H9 (cell line): ENCODE data around the gene ADGRL3. TPM values are rescaled to one million over a fixed set of nuclear protein-coding genes. Genes with fewer than 3 reads are reported as not detected.

Experiments
- DNase-seq: peaks from one replicate; pipeline ENCODE4 v3.0.0-alpha.2; 2017
- H2AFZ ChIP-seq: one replicate; pipeline ENCODE4 v1.6.1; 2013; ENCODE audit warnings: mild to moderate bottlenecking, low read length, control low read depth, moderate library complexity
- H2AK5ac ChIP-seq: 2 replicates; pipeline ENCODE4 v1.6.1; 2013; ENCODE audit warnings: low read length, control low read depth, mixed read lengths; ENCODE audit not compliant: insufficient read length
- H2BK120ac ChIP-seq: one replicate; pipeline ENCODE4 v1.6.1; 2013; ENCODE audit warnings: low read depth, mild to moderate bottlenecking, low read length, control low read depth, inconsistent platforms; ENCODE audit not compliant: poor library complexity, severe bottlenecking
- H2BK12ac ChIP-seq: 2 replicates; pipeline ENCODE4 v1.6.1; 2013; ENCODE audit warnings: low read length, control low read depth, mixed read lengths, low read depth; ENCODE audit not compliant: insufficient read length
- H2BK15ac ChIP-seq: 2 replicates; pipeline ENCODE4 v1.6.1; 2013; ENCODE audit warnings: low read depth, low read length, control low read depth
- H2BK20ac ChIP-seq: one replicate; pipeline ENCODE4 v1.6.1; 2013; ENCODE audit warnings: low read depth, mild to moderate bottlenecking, low read length, control low read depth, inconsistent platforms; ENCODE audit not compliant: poor library complexity, severe bottlenecking
- H2BK5ac ChIP-seq: 2 replicates; pipeline ENCODE4 v1.6.1; 2013; ENCODE audit warnings: low read length, control low read depth, mixed read lengths; ENCODE audit not compliant: insufficient read length
- H3K14ac ChIP-seq: 2 replicates; pipeline ENCODE4 v1.6.1; 2013; ENCODE audit warnings: low read length, control low read depth; ENCODE audit not compliant: insufficient read depth
- H3K18ac ChIP-seq: 2 replicates; pipeline ENCODE4 v1.6.1; 2013; ENCODE audit warnings: low read depth, mild to moderate bottlenecking, mixed read lengths, low read length, control low read depth; ENCODE audit not compliant: insufficient read length
- H3K23ac ChIP-seq: 2 replicates; pipeline ENCODE4 v1.6.1; 2013; ENCODE audit warnings: low read length, control low read depth, mixed read lengths, low read depth; ENCODE audit not compliant: insufficient read length
- H3K23me2 ChIP-seq: 2 replicates; pipeline ENCODE4 v1.6.1; 2013; ENCODE audit warnings: low read depth, mild to moderate bottlenecking, mixed read lengths, low read length, control low read depth; ENCODE audit not compliant: insufficient read length, poor library complexity, severe bottlenecking
- H3K27ac ChIP-seq: 2 replicates; pipeline ENCODE4 v1.5.1; 2013; ENCODE audit warnings: low read length, control low read depth, mixed read lengths, low read depth; ENCODE audit not compliant: insufficient read length
- H3K27me3 ChIP-seq: 2 replicates; pipeline ENCODE4 v1.6.1; 2013; ENCODE audit warnings: low read length, control low read depth, inconsistent platforms; ENCODE audit not compliant: insufficient read depth
- H3K4ac ChIP-seq: 2 replicates; pipeline ENCODE4 v1.6.1; 2013; ENCODE audit warnings: low read depth, mild to moderate bottlenecking, control low read depth, inconsistent platforms, low read length, moderate library complexity
- H3K4me1 ChIP-seq: 2 replicates; pipeline ENCODE4 v1.6.1; 2013; ENCODE audit warnings: low read length, control low read depth, inconsistent platforms; ENCODE audit not compliant: insufficient read depth
- H3K4me2 ChIP-seq: 2 replicates; pipeline ENCODE4 v1.6.1; 2013; ENCODE audit warnings: low read length, control low read depth, mixed read lengths; ENCODE audit not compliant: insufficient read length, insufficient read depth
- H3K56ac ChIP-seq: 2 replicates; pipeline ENCODE4 v1.6.1; 2013; ENCODE audit warnings: low read depth, mild to moderate bottlenecking, mixed read lengths, low read length, control low read depth; ENCODE audit not compliant: insufficient read length
- H3K79me1 ChIP-seq: 2 replicates; pipeline ENCODE4 v1.6.1; 2013; ENCODE audit warnings: low read depth, mild to moderate bottlenecking, moderate library complexity, low read length, control low read depth, inconsistent platforms; ENCODE audit not compliant: insufficient read depth, poor library complexity, severe bottlenecking
- H3K79me2 ChIP-seq: 2 replicates; pipeline ENCODE4 v1.6.1; 2013; ENCODE audit warnings: low read length, control low read depth, inconsistent platforms; ENCODE audit not compliant: insufficient read depth
- H3K9ac ChIP-seq: 2 replicates; pipeline ENCODE4 v1.6.1; 2013; ENCODE audit warnings: low read length, control low read depth, mixed read lengths; ENCODE audit not compliant: insufficient read length; ENCODE audit errors: extremely low read depth
- H3K9me3 ChIP-seq: one replicate; pipeline ENCODE4 v1.6.1; 2013; ENCODE audit warnings: low read depth, low read length, inconsistent platforms; ENCODE audit not compliant: control insufficient read depth
- H3T11ph ChIP-seq: one replicate; pipeline ENCODE4 v1.6.1; 2013; ENCODE audit warnings: mild to moderate bottlenecking, low read length, control low read depth, inconsistent platforms
- H4K20me1 ChIP-seq: one replicate; pipeline ENCODE4 v1.6.1; 2013; ENCODE audit not compliant: control insufficient read depth, insufficient read length, insufficient read depth
- H4K5ac ChIP-seq: 2 replicates; pipeline ENCODE4 v1.6.1; 2013; ENCODE audit warnings: low read depth, mild to moderate bottlenecking, mixed read lengths, low read length, control low read depth; ENCODE audit not compliant: insufficient read length
- H4K8ac ChIP-seq: replicated peaks from 2 replicates; pipeline ENCODE4 v1.6.1; 2013; ENCODE audit warnings: low read length, control low read depth, mixed read lengths, low read depth; ENCODE audit not compliant: insufficient read length
- H4K91ac ChIP-seq: 2 replicates; pipeline ENCODE4 v1.6.1; 2013; ENCODE audit warnings: low read depth, mild to moderate bottlenecking, moderate library complexity, mixed read lengths, low read length, control low read depth; ENCODE audit not compliant: insufficient read length
- H3K27ac Mint-ChIP-seq, 3 experiments: 2 replicates in 2 of 3; 3 replicates in 1 of 3; pipeline ENCODE4 v1.8.0; 2020 to 2021; ENCODE audit warnings: mixed read lengths in 3 of 3, mild to moderate bottlenecking in 1 of 3, moderate library complexity in 1 of 3
- H3K27me3 Mint-ChIP-seq: 2 replicates; pipeline ENCODE4 v1.8.0; 2021; ENCODE audit warnings: low read depth, mild to moderate bottlenecking, moderate library complexity, mixed read lengths
- H3K36me3 Mint-ChIP-seq, 3 experiments: 2 replicates in 2 of 3; 3 replicates in 1 of 3; pipeline ENCODE4 v1.8.0; 2020 to 2021; ENCODE audit warnings: low read depth in 3 of 3, mixed read lengths in 3 of 3; ENCODE audit not compliant: insufficient read depth in 1 of 3
- H3K4me1 Mint-ChIP-seq, 2 experiments: 2 replicates each; pipeline ENCODE4 v1.8.0; 2020; ENCODE audit warnings: mixed read lengths in 2 of 2
- H3K4me3 Mint-ChIP-seq, 2 experiments: 2 replicates in 1 of 2; 3 replicates in 1 of 2; pipeline ENCODE4 v1.8.0; 2020 to 2021; ENCODE audit warnings: mild to moderate bottlenecking in 2 of 2, mixed read lengths in 2 of 2, moderate library complexity in 1 of 2
- H3K9me3 Mint-ChIP-seq, 2 experiments: 2 replicates in 1 of 2; 3 replicates in 1 of 2; pipeline ENCODE4 v1.8.0; 2020; ENCODE audit warnings: mild to moderate bottlenecking in 2 of 2, mixed read lengths in 2 of 2, moderate library complexity in 1 of 2
- CTCF ChIP-seq: fragments of 200-600 bp; sonication (generic); conservative IDR thresholded peaks from 3 replicates; pipeline ENCODE4 v1.8.0; 2021; ENCODE audit warnings: antibody characterized with exemption, mild to moderate bottlenecking
- WGBS: extraction: QIAGEN DNeasy Blood & Tissue Kit; methylation state at CpG from one replicate; pipeline ENCODE4 v1.1.7; 2013; ENCODE audit warnings: missing lambda C conversion rate, low lambda C conversion rate, mixed read lengths; ENCODE audit not compliant: insufficient read length; ENCODE audit errors: extremely low coverage; 5-methylcytosine and 5-hydroxymethylcytosine counted together
- total RNA-seq: library from RNA; stranded (reverse); gene quantifications from 2 replicates; pipeline ENCODE4 v1.2.1, GENCODE V29; 2021

The ADGRL3 gene
- total RNA-seq, 1 experiment from 2014 or later: 5.9 TPM

- Histone ChIP-seq H3K79me2 (no peaks in the 10 kb centered on the region), H3K4me1 (peaks cover 4% of the 10 kb centered on the region; the same call in 1 of the 2 replicates), H3K18ac (no peak overlapping the region), H4K5ac (no peak overlapping the region), H4K8ac (no peak overlapping the region), H3K4me2 (no peak overlapping the region), H3T11ph (no peak overlapping the region), H3K27me3 (no peaks in the 10 kb centered on the region), H3K23ac (no peak overlapping the region), H3K4ac (no peak overlapping the region), H2BK20ac (no peak overlapping the region), H3K56ac (no peak overlapping the region), H2BK12ac (no peak overlapping the region), H2BK15ac (no peak overlapping the region), H4K91ac (no peak overlapping the region), H3K79me1 (no peaks in the 10 kb centered on the region), H2BK120ac (no peak overlapping the region), H2AK5ac (no peak overlapping the region), H3K14ac (no peak overlapping the region), H3K27ac (no peak overlapping the region), H4K20me1 (no peaks in the 10 kb centered on the region), H3K9me3 (no peaks in the 10 kb centered on the region), H2AFZ (no peak overlapping the region), H3K9ac (no peak overlapping the region), H2BK5ac (no peak overlapping the region), H3K23me2 (no peaks in the 10 kb centered on the region)
- Mint-ChIP-seq H3K4me3 (no peak overlapping the region), H3K27ac (no peak overlapping the region), H3K4me1 (peaks cover 38 to 42% of the 10 kb centered on the region in 2 experiments), H3K9me3 (no peaks in the 10 kb centered on the region), H3K36me3 (no peaks in the 10 kb centered on the region; a peak in 2 of 7 replicates), H3K27me3 (no peaks in the 10 kb centered on the region)
- WGBS: no CpG with 5 or more reads among the region's 1 CpG
- DNase-seq: no peak
- TF ChIP-seq CTCF: no peak
Measured at GRCh38 chr4:61827907-61828391, 627.8 kb downstream of the ADGRL3 start.
